ENCODE data around the gene ATM. TPM values are rescaled to one million over a fixed set of nuclear protein-coding genes. Genes with fewer than 3 reads are reported as not detected.

The ATM gene
- total RNA-seq = 83.8 and 121 TPM in 2 replicates

GRCh38 chr11:108222574-108223347 lies at the start of gene ATM, which contains the start of gene NPAT:
Gene ATM, plus strand, starts transcription at chr11:108223067. Its CDS starts 4,558 bp downstream, at chr11:108227625.
Gene NPAT, minus strand, starts transcription at chr11:108222638. Its CDS starts 102 bp downstream, at chr11:108222536.

Other genes starting within 250 kb of the ATM start
- gene CUL5, start 214.2 kb upstream of the ATM start, total RNA-seq = 40.3 and 45.2 TPM in 2 replicates
- 114 TPM in 2 replicates for gene ACAT1, start 101.5 kb upstream of the ATM start, total RNA-seq
- 12.0 and 12.9 TPM in 2 replicates for gene NPAT, start 429 bp upstream of the ATM start, total RNA-seq
- gene C11orf65, start 244.5 kb downstream of the ATM start, total RNA-seq = 1.2 and 1.5 TPM in 2 replicates